ENCODE measurements around the gene PTPRN2. TPM values are rescaled to one million over a fixed set of nuclear protein-coding genes. Genes with fewer than 3 reads are reported as not detected.

Gene PTPRN2
- total and polyA plus RNA-seq, 2 of the 13 experiments (the other 11 are each of a cell fraction or from before 2014, with no cell fraction given), result 2.5 to 24.2 TPM

GRCh38 chr7:158449266-158449665 lies 138.4 kb downstream of the PTPRN2 start:
- FAIRE-seq, result no peak
- intact Hi-C loops (cut with micrococcal nuclease; ENCODE audit: unreplicated experiment), result no loop called here
- 89% methylated on average over 11 of the region's 12 CpGs for WGBS (ENCODE audit: low lambda C conversion rate)

DNA sequence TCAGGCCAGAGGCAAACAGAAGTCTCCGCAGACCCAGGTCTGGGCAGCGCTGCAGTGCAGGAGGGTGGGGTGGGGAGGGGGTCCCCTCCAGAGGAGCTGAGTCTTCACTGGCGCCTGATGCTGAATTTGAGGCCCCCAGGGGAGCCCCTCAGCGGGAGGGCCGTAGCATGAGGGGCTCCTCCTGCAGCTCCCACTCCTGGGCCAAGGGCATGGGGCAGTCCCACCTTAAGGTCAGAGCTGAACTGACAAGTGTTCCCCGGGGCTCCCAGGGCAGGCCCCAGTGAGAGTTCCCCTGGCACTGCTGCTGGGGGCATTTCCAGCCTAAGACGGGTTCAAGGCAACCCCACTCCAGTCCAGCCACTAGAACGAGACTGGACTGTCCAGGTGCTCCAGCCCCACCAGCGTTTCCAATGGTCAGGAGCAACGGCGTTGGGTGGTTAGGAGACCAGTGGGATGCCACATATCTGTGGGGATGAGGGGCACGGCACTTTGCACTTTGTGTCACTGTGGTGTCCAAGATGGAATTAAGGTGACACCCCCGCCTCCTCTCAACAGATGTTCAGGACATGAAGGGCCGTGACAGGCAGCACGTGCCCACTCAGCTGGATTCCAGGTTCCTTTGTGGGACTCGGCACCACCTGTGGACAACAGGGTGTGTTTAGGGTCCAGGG lies 139.1 kb downstream of the PTPRN2 start:
- in situ Hi-C loops (cut with HindIII; ENCODE audit: extremely low pct_ligation_motif_present, low pct_unique_long_range_greater_than_20kb), result no loop called here

More at GRCh38 chr7:158449266-158449665, 138.4 kb downstream of the PTPRN2 start:
- Histone ChIP-seq H3K9ac (ENCODE audit: insufficient read depth, low read depth, low read length) (no peak overlapping the region), H2AFZ (ENCODE audit: low read length) (no peak overlapping the region), H3K27me3 (ENCODE audit: control insufficient read depth in 1 of 2, insufficient read depth in 2 of 2, low read length in 2 of 2) (no peaks in the 10 kb centered on the region), H3K9me3 (ENCODE audit: low read length) (no peaks in the 10 kb centered on the region), H3K36me3 (replicated peaks in 1 of 2; ENCODE audit: control insufficient read depth in 1 of 2, insufficient read depth in 2 of 2, low read length in 2 of 2) (no peaks in the 10 kb centered on the region), H3K4me1 (ENCODE audit: insufficient read depth, low read length) (peaks cover 21% of the 10 kb centered on the region; the same call in 1 of the 2 replicates), H3K4me3 (replicated peaks in 1 of 3; ENCODE audit: insufficient read depth in 1 of 3, low read depth in 2 of 3, low read length in 3 of 3) (no peak overlapping the region), H3K4me2 (ENCODE audit: low read depth, low read length) (no peak overlapping the region), H3K27ac (ENCODE audit: extremely low read length, insufficient read depth, low read length) (no peak overlapping the region), H3K79me2 (ENCODE audit: insufficient read depth, low read length) (no peaks in the 10 kb centered on the region), H4K20me1 (ENCODE audit: insufficient read depth, low read length) (peaks cover 71% of the 10 kb centered on the region; the same call in 1 of the 2 replicates)
- ChIA-PET POLR2A (no interaction called here), CTCF (ENCODE audit: low intra/inter-chr PET ratio, low total read pairs) (no interaction called here)
- TF ChIP-seq RARA (CRISPR knock-in tag; IDR thresholded peaks at IDR 0.05), result no peak
- TF ChIP-seq MEIS1 (CRISPR knock-in tag; IDR thresholded peaks at IDR 0.05; ENCODE audit: borderline replicate concordance), result no peak
- TF ChIP-seq NCOA5 (CRISPR knock-in tag; IDR thresholded peaks at IDR 0.05), result no peak
- TF ChIP-seq PLSCR1 (CRISPR knock-in tag; IDR thresholded peaks at IDR 0.05; ENCODE audit: borderline replicate concordance), result no peak
- no peak for TF ChIP-seq CBFB (CRISPR knock-in tag; IDR thresholded peaks at IDR 0.05)
- no peak for TF ChIP-seq ZMYM4 (CRISPR knock-in tag; IDR thresholded peaks at IDR 0.05)
- TF ChIP-seq ZNF543 (CRISPR knock-in tag; IDR thresholded peaks at IDR 0.05), result no peak
- TF ChIP-seq ZNF44 (CRISPR knock-in tag; IDR thresholded peaks at IDR 0.05), result no peak
- no peak for TF ChIP-seq NFE2L1 (CRISPR knock-in tag; IDR thresholded peaks at IDR 0.05; ENCODE audit: borderline replicate concordance)
- TF ChIP-seq ZNF326 (CRISPR knock-in tag; IDR thresholded peaks at IDR 0.05; ENCODE audit: borderline replicate concordance), result no peak
- no peak for TF ChIP-seq GTF3A (CRISPR knock-in tag; conservative IDR thresholded peaks at IDR 0.05)
- TF ChIP-seq PAF1 (CRISPR knock-in tag; IDR thresholded peaks at IDR 0.05), result no peak
- no peak for TF ChIP-seq ZNF10 (CRISPR knock-in tag; IDR thresholded peaks at IDR 0.05; ENCODE audit: borderline replicate concordance, low read depth)
- no peak for TF ChIP-seq FOXC1 (CRISPR knock-in tag; IDR thresholded peaks at IDR 0.05; ENCODE audit: borderline replicate concordance)
- TF ChIP-seq DNMT1 (CRISPR knock-in tag; IDR thresholded peaks at IDR 0.05), result no peak
- ATAC-seq, result no peak
- no peak for DNase-seq (ENCODE audit: low spot score)
- BruUV-seq (replicated peaks), result no TSS peak
- in situ Hi-C loops (cut with HindIII; ENCODE audit: extremely low pct_ligation_motif_present, low pct_unique_long_range_greater_than_20kb), result no loop called here

More for the DNA sequence above, 139.1 kb downstream of the PTPRN2 start:
- Histone ChIP-seq H3K36me3 (replicated peaks in 1 of 2; ENCODE audit: control insufficient read depth in 1 of 2, insufficient read depth in 2 of 2, low read length in 2 of 2) (no peaks in the 10 kb centered on the region), H3K4me2 (ENCODE audit: low read depth, low read length) (no peak overlapping the region), H3K27me3 (ENCODE audit: control insufficient read depth in 1 of 2, insufficient read depth in 2 of 2, low read length in 2 of 2) (no peaks in the 10 kb centered on the region), H3K79me2 (ENCODE audit: insufficient read depth, low read length) (no peaks in the 10 kb centered on the region), H3K9ac (ENCODE audit: insufficient read depth, low read depth, low read length) (no peak overlapping the region), H4K20me1 (ENCODE audit: insufficient read depth, low read length) (peaks cover 73% of the 10 kb centered on the region; the same call in 1 of the 2 replicates), H3K4me1 (ENCODE audit: insufficient read depth, low read length) (peaks cover 21% of the 10 kb centered on the region; the same call in 1 of the 2 replicates), H3K4me3 (replicated peaks in 1 of 3; ENCODE audit: insufficient read depth in 1 of 3, low read depth in 2 of 3, low read length in 3 of 3) (no peak overlapping the region), H3K9me3 (ENCODE audit: low read length) (no peaks in the 10 kb centered on the region), H3K27ac (ENCODE audit: extremely low read length, insufficient read depth, low read length) (no peak overlapping the region), H2AFZ (ENCODE audit: low read length) (no peak overlapping the region)
- DNase-seq (ENCODE audit: low spot score) (no peak), FAIRE-seq (no peak), ATAC-seq (no peak)
- intact Hi-C loops (cut with micrococcal nuclease; ENCODE audit: unreplicated experiment), result no loop called here
- CTCF ChIA-PET (ENCODE audit: low intra/inter-chr PET ratio, low total read pairs), result no interaction called here
- BruUV-seq (replicated peaks), result no TSS peak
- 87% methylated on average over 9 of the region's 16 CpGs for WGBS (ENCODE audit: low lambda C conversion rate)
- POLR2A ChIA-PET, result no interaction called here
- TF ChIP-seq ZNF354B (CRISPR knock-in tag; IDR thresholded peaks at IDR 0.05), result no peak
- TF ChIP-seq ZNF343 (CRISPR knock-in tag; IDR thresholded peaks at IDR 0.05), result no peak
- no peak for TF ChIP-seq CREB3 (CRISPR knock-in tag; IDR thresholded peaks at IDR 0.05)
- no peak for TF ChIP-seq SALL2 (CRISPR knock-in tag; IDR thresholded peaks at IDR 0.05)
